ENCODE data around the gene BOK.
"Not testable (repeated sequence)": the region's sequence is repeated elsewhere in the genome, so short reads cannot be mapped to it uniquely, and the experiment has no call there.

The BOK gene

GRCh38 chr2:241586564-241587264, 28.2 kb downstream of the BOK start:
- no peaks in the 10 kb centered on the region for H3K4me1 Mint-ChIP-seq
- peaks cover 39% of the 10 kb centered on the region for H3K9me3 Mint-ChIP-seq
- no peak overlapping the region for H3K27ac Mint-ChIP-seq
- H3K36me3 Mint-ChIP-seq = peaks cover 35% of the 10 kb centered on the region
- DNase-seq = no peak
- CTCF ChIA-PET = no interaction called here
- H3K4me3 Mint-ChIP-seq = no peak overlapping the region
- no peaks in the 10 kb centered on the region for H3K27me3 Mint-ChIP-seq

- H3K4me3 Mint-ChIP-seq, H3K27ac Mint-ChIP-seq, H3K27me3 Mint-ChIP-seq, H3K36me3 Mint-ChIP-seq, DNase-seq, H3K4me1 Mint-ChIP-seq, CTCF ChIA-PET: not testable (repeated sequence)
- peaks cover 28% of the 10 kb centered on the region for H3K9me3 Mint-ChIP-seq
Measured at GRCh38 chr2:241589863-241590262, 31.3 kb downstream of the BOK start.

GRCh38 chr2:241590496-241591455, 32.2 kb downstream of the BOK start:
- H3K9me3 Mint-ChIP-seq = peaks cover 20% of the 10 kb centered on the region
- H3K27me3 Mint-ChIP-seq, H3K4me1 Mint-ChIP-seq, H3K36me3 Mint-ChIP-seq, DNase-seq, H3K4me3 Mint-ChIP-seq, H3K27ac Mint-ChIP-seq, CTCF ChIA-PET: not testable (repeated sequence)

GRCh38 chr2:241592126-241592845, 33.7 kb downstream of the BOK start:
- no peak overlapping the region for H3K27ac Mint-ChIP-seq
- H3K27me3 Mint-ChIP-seq = no peaks in the 10 kb centered on the region
- DNase-seq = no peak
- peaks cover 9% of the 10 kb centered on the region for H3K9me3 Mint-ChIP-seq
- H3K4me1 Mint-ChIP-seq = no peaks in the 10 kb centered on the region
- CTCF ChIA-PET = no interaction called here
- H3K36me3 Mint-ChIP-seq = peaks cover 2% of the 10 kb centered on the region
- no peak overlapping the region for H3K4me3 Mint-ChIP-seq

GRCh38 chr2:241593271-241593670, 34.7 kb downstream of the BOK start:
- H3K36me3 Mint-ChIP-seq = peaks cover 2% of the 10 kb centered on the region
- no peaks in the 10 kb centered on the region for H3K4me1 Mint-ChIP-seq
- no peak overlapping the region for H3K4me3 Mint-ChIP-seq
- no peak overlapping the region for H3K27ac Mint-ChIP-seq
- H3K9me3 Mint-ChIP-seq = peaks cover 4% of the 10 kb centered on the region
- H3K27me3 Mint-ChIP-seq = no peaks in the 10 kb centered on the region
- CTCF ChIA-PET = no interaction called here
- no peak for DNase-seq

GRCh38 chr2:241595600-241596140, 37.1 kb downstream of the BOK start:
- CTCF ChIA-PET = interaction anchor here (0.7 kb wide), 1 partner anchor 439 kb away, joined by 3 read pairs; no protein-coding TSS in a partner anchor
- no peaks in the 10 kb centered on the region for H3K9me3 Mint-ChIP-seq
- H3K4me1 Mint-ChIP-seq = no peaks in the 10 kb centered on the region
- H3K36me3 Mint-ChIP-seq = peaks cover 9% of the 10 kb centered on the region
- no peak overlapping the region for H3K27ac Mint-ChIP-seq
- no peak for DNase-seq
- no peak overlapping the region for H3K4me3 Mint-ChIP-seq
- H3K27me3 Mint-ChIP-seq = no peaks in the 10 kb centered on the region

- no peak for DNase-seq
- no peaks in the 10 kb centered on the region for H3K27me3 Mint-ChIP-seq
- CTCF ChIA-PET = interaction anchor here (1.0 kb wide), 1 partner anchor 519 kb away, joined by 5 read pairs; no protein-coding TSS in a partner anchor
- H3K36me3 Mint-ChIP-seq = peaks cover 16% of the 10 kb centered on the region
- no peaks in the 10 kb centered on the region for H3K4me1 Mint-ChIP-seq
- no peak overlapping the region for H3K4me3 Mint-ChIP-seq
- no peaks in the 10 kb centered on the region for H3K9me3 Mint-ChIP-seq
- no peak overlapping the region for H3K27ac Mint-ChIP-seq
Measured at GRCh38 chr2:241597561-241597960, 39.0 kb downstream of the BOK start.

GRCh38 chr2:241598061-241598460, 39.5 kb downstream of the BOK start:
- CTCF ChIA-PET = interaction anchor here (0.7 to 1.0 kb wide), 3 partner anchors 280 to 519 kb away, joined by 3 to 5 read pairs (median 3); no protein-coding TSS in a partner anchor
- H3K27ac Mint-ChIP-seq = no peak overlapping the region
- no peaks in the 10 kb centered on the region for H3K4me1 Mint-ChIP-seq
- H3K4me3 Mint-ChIP-seq = no peak overlapping the region
- peaks cover 16% of the 10 kb centered on the region for H3K36me3 Mint-ChIP-seq
- H3K9me3 Mint-ChIP-seq = no peaks in the 10 kb centered on the region
- H3K27me3 Mint-ChIP-seq = no peaks in the 10 kb centered on the region
- peak; percentile 3 for DNase-seq

GRCh38 chr2:241598487-241598886, 39.9 kb downstream of the BOK start:
- no peak for DNase-seq
- Mint-ChIP-seq H3K27me3 (no peaks in the 10 kb centered on the region), H3K4me1 (no peaks in the 10 kb centered on the region), H3K36me3 (peaks cover 18% of the 10 kb centered on the region), H3K4me3 (no peak overlapping the region), H3K9me3 (no peaks in the 10 kb centered on the region), H3K27ac (no peak overlapping the region)
- CTCF ChIA-PET = interaction anchor here (0.7 to 1.0 kb wide), 3 partner anchors 281 to 520 kb away, joined by 3 to 5 read pairs (median 3); no protein-coding TSS in a partner anchor

- Mint-ChIP-seq H3K4me1 (no peaks in the 10 kb centered on the region), H3K36me3 (peaks cover 20% of the 10 kb centered on the region)
- CTCF ChIA-PET = no interaction called here
Measured at GRCh38 chr2:241599615-241600014, 41.1 kb downstream of the BOK start.

GRCh38 chr2:241601841-241602240, 43.3 kb downstream of the BOK start:
- H3K4me3 Mint-ChIP-seq = no peak overlapping the region
- CTCF ChIA-PET = no interaction called here
- DNase-seq = no peak
- H3K27ac Mint-ChIP-seq = no peak overlapping the region
- no peaks in the 10 kb centered on the region for H3K9me3 Mint-ChIP-seq
- no peaks in the 10 kb centered on the region for H3K4me1 Mint-ChIP-seq
- H3K27me3 Mint-ChIP-seq = no peaks in the 10 kb centered on the region
- H3K36me3 Mint-ChIP-seq = peaks cover 24% of the 10 kb centered on the region

More at GRCh38 chr2:241599615-241600014, 41.1 kb downstream of the BOK start:
- Mint-ChIP-seq H3K4me3 (no peak overlapping the region), H3K27ac (no peak overlapping the region), H3K27me3 (no peaks in the 10 kb centered on the region), H3K9me3 (no peaks in the 10 kb centered on the region)
- no peak for DNase-seq

GRCh38 chr2:241602720-241603119, 44.2 kb downstream of the BOK start:
- Mint-ChIP-seq H3K9me3 (no peaks in the 10 kb centered on the region), H3K27me3 (no peaks in the 10 kb centered on the region), H3K4me1 (no peaks in the 10 kb centered on the region), H3K27ac (no peak overlapping the region), H3K36me3 (peaks cover 24% of the 10 kb centered on the region), H3K4me3 (no peak overlapping the region)
- CTCF ChIA-PET = no interaction called here
- no peak for DNase-seq

- Mint-ChIP-seq H3K4me1 (peaks cover 4% of the 10 kb centered on the region), H3K9me3 (no peaks in the 10 kb centered on the region), H3K36me3 (peaks cover 30% of the 10 kb centered on the region), H3K4me3 (no peak overlapping the region), H3K27me3 (no peaks in the 10 kb centered on the region), H3K27ac (no peak overlapping the region)
- no peak for DNase-seq
- CTCF ChIA-PET = no interaction called here
Measured at GRCh38 chr2:241603686-241604085, 45.1 kb downstream of the BOK start.

GRCh38 chr2:241606186-241606585, 47.6 kb downstream of the BOK start:
- no peak for DNase-seq
- Mint-ChIP-seq H3K27ac (no peak overlapping the region), H3K27me3 (no peaks in the 10 kb centered on the region), H3K4me3 (no peak overlapping the region), H3K36me3 (peaks cover 22% of the 10 kb centered on the region), H3K4me1 (peaks cover 20% of the 10 kb centered on the region), H3K9me3 (no peaks in the 10 kb centered on the region)
- CTCF ChIA-PET = no interaction called here

All from activated naive CD4-positive, alpha-beta T cell treated with anti-CD3 and anti-CD28 coated beads, Interleukin-2, amount 10 ng/mL, durations not matched to agents 7 days and 5 days (primary cell).